ENCODE data around the gene ACMSD. TPM values are rescaled to one million over a fixed set of nuclear protein-coding genes. Genes with fewer than 3 reads are reported as not detected.

The ACMSD gene
- total RNA-seq, 4 donors from 2014 or later = not detected

DNA sequence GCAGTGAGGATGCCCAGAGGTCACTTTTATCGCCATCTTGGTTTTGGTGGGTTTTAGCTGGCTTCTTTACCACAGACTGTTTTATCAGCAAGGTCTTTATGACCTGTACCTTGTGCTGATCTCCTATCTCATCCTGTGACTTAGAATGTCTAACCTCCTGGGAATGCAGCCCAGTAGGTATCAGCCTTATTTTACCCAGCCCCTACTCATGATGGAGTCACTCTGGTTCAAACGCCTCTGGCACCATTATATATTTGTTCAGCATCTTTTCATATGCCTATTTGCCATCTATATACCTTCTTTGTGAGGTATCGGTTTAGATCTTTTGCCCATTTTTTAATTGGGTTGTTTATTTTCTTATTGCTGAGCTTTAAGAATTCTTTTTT is 73.0 kb downstream of the ACMSD start:
- WGBS, 2 donors (ENCODE audit: low coverage in 1 of 2) = 79 to 88% methylated on average over 3 of the region's 3 CpGs
- no peak for ATAC-seq
- peaks cover 0 to 6% (median 0%) of the 10 kb centered on the region in 3 donors for H3K9me3 ChIP-seq
- no peak overlapping the region for H3K27ac ChIP-seq
- no peaks in the 10 kb centered on the region for H3K36me3 ChIP-seq
- TF ChIP-seq EP300 (IDR thresholded peaks at IDR 0.05) (no peak), POLR2AphosphoS5 (IDR thresholded peaks at IDR 0.05) (no peak), POLR2A (IDR thresholded peaks at IDR 0.05) (no peak)
- TF ChIP-seq, protein P1, sequence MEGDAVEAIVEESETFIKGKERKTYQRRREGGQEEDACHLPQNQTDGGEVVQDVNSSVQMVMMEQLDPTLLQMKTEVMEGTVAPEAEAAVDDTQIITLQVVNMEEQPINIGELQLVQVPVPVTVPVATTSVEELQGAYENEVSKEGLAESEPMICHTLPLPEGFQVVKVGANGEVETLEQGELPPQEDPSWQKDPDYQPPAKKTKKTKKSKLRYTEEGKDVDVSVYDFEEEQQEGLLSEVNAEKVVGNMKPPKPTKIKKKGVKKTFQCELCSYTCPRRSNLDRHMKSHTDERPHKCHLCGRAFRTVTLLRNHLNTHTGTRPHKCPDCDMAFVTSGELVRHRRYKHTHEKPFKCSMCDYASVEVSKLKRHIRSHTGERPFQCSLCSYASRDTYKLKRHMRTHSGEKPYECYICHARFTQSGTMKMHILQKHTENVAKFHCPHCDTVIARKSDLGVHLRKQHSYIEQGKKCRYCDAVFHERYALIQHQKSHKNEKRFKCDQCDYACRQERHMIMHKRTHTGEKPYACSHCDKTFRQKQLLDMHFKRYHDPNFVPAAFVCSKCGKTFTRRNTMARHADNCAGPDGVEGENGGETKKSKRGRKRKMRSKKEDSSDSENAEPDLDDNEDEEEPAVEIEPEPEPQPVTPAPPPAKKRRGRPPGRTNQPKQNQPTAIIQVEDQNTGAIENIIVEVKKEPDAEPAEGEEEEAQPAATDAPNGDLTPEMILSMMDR (IDR thresholded peaks at IDR 0.05) = no peak
- H3K4me3 ChIP-seq = no peak overlapping the region
- H3K27me3 ChIP-seq = no peaks in the 10 kb centered on the region
- H3K4me1 ChIP-seq = no peaks in the 10 kb centered on the region

DNA sequence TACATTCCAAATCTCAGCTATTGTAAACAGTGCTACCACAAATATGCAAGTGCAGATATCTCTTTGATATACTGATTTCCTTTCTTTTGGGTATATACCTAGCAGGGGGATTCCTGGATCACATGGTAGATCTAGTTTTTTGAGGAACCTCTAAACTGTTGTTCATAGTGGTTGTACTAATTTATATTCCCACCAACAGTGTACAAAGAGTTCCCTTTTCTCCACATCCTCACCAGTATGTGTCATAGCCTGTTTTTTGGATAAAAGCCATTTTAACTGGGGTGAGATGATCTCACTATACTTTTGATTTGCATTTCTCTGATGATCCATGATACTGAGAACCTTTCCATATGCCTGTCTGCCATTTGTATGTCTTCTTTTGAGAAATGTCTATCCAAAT is 73.9 kb downstream of the ACMSD start:
- H3K4me3 ChIP-seq = no peak overlapping the region
- no peak overlapping the region for H3K27ac ChIP-seq
- TF ChIP-seq POLR2A (IDR thresholded peaks at IDR 0.05) (no peak), POLR2AphosphoS5 (IDR thresholded peaks at IDR 0.05) (no peak), EP300 (IDR thresholded peaks at IDR 0.05) (no peak)
- TF ChIP-seq, protein P1 (IDR thresholded peaks at IDR 0.05) = no peak
- no peaks in the 10 kb centered on the region for H3K36me3 ChIP-seq
- no peak for ATAC-seq
- H3K9me3 ChIP-seq = peaks cover 0 to 6% (median 0%) of the 10 kb centered on the region in 3 donors
- peaks cover 0 to 5% (median 0%) of the 10 kb centered on the region in 3 donors for H3K4me1 ChIP-seq
- no peaks in the 10 kb centered on the region for H3K27me3 ChIP-seq

- no peak for TF ChIP-seq POLR2AphosphoS5 (IDR thresholded peaks at IDR 0.05)
- TF ChIP-seq, protein P1 (IDR thresholded peaks at IDR 0.05) = no peak
- no peak for TF ChIP-seq POLR2A (IDR thresholded peaks at IDR 0.05)
- no peak for TF ChIP-seq EP300 (IDR thresholded peaks at IDR 0.05)
- H3K27ac ChIP-seq = peak overlapping the region; percentile 91 to 98 (median 95)
- H3K9me3 ChIP-seq = no peaks in the 10 kb centered on the region
- H3K4me1 ChIP-seq = peaks cover 0 to 39% (median 14%) of the 10 kb centered on the region in 3 donors
- WGBS, 2 donors (ENCODE audit: low coverage in 1 of 2) = 32 to 100% methylated on average over 1 to 10 of the region's 16 CpGs
- H3K4me3 ChIP-seq = peak overlapping the region; percentile 77 to 81
- ATAC-seq = no peak
- no peaks in the 10 kb centered on the region for H3K27me3 ChIP-seq
- H3K36me3 ChIP-seq = no peaks in the 10 kb centered on the region
Observed at GRCh38 chr2:134917360-134917865, 79.0 kb downstream of the ACMSD start.

- ATAC-seq = peak; percentile 84
- no peaks in the 10 kb centered on the region for H3K27me3 ChIP-seq
- no peaks in the 10 kb centered on the region for H3K9me3 ChIP-seq
- 0% methylated on average over 18 of the region's 38 CpGs for WGBS, 2 donors (ENCODE audit: low coverage in 1 of 2)
- peaks cover 0 to 45% (median 19%) of the 10 kb centered on the region in 3 donors for H3K4me1 ChIP-seq
- no peaks in the 10 kb centered on the region for H3K36me3 ChIP-seq
- TF ChIP-seq POLR2A (IDR thresholded peaks at IDR 0.05) = peak in 1 of 2 donors; percentile 64
- TF ChIP-seq, protein P1 (IDR thresholded peaks at IDR 0.05) = peak in 3 of 4 experiments; percentile 35 to 50 (median 50)
- no peak for TF ChIP-seq EP300 (IDR thresholded peaks at IDR 0.05)
- peak; percentile 60 for TF ChIP-seq POLR2AphosphoS5 (IDR thresholded peaks at IDR 0.05)
- H3K27ac ChIP-seq = peak overlapping the region; percentile 91 to 98 (median 95)
- H3K4me3 ChIP-seq = peak overlapping the region; percentile 77 to 81
Observed at GRCh38 chr2:134917888-134918525, 79.6 kb downstream of the ACMSD start.

Data from gastroesophageal sphincter (tissue), 4 donors.